Neural cell (in vitro differentiated cells): ENCODE measurements around the gene MMRN1. TPM values are rescaled to one million over a fixed set of nuclear protein-coding genes. Genes with fewer than 3 reads are reported as not detected.
A peak's percentile ranks its signal among the peaks of the same experiment; 100 is the strongest.

Experiments
- H2AFZ ChIP-seq: fragments of 200-600, 300-800 bp; sonication (generic), shearing (Covaris generic); 2 replicates; pipeline ENCODE4 v1.6.0; 2014; ENCODE audit warnings: low read depth, mild to moderate bottlenecking, antibody characterized with exemption, low read length, moderate library complexity
- H3F3A ChIP-seq: fragments of 200-600 bp; shearing (Covaris generic); 2 replicates; pipeline ENCODE4 v1.6.1; 2016; ENCODE audit warnings: mild to moderate bottlenecking, moderate library complexity, mixed read lengths, antibody characterized with exemption, low read length; ENCODE audit not compliant: insufficient read depth, poor library complexity, severe bottlenecking
- H3K27ac ChIP-seq: fragments of 200-600, 300-800 bp; sonication (generic), shearing (Covaris generic); 2 replicates; pipeline ENCODE4 v1.5.1; 2014; ENCODE audit warnings: mild to moderate bottlenecking, low read length, moderate library complexity
- H3K27me3 ChIP-seq: fragments of 300-800, 200-600 bp; sonication (generic), shearing (Covaris generic); 2 replicates; pipeline ENCODE4 v1.6.0; 2014; ENCODE audit warnings: mild to moderate bottlenecking, low read depth, low read length, moderate library complexity; ENCODE audit not compliant: insufficient read depth
- H3K36me3 ChIP-seq: fragments of 300-800, 200-600 bp; sonication (generic), shearing (Covaris generic); 2 replicates; pipeline ENCODE4 v1.5.1; 2014; ENCODE audit warnings: mild to moderate bottlenecking, antibody characterized with exemption, low read length, moderate library complexity; ENCODE audit not compliant: insufficient read depth
- H3K4me2 ChIP-seq: fragments of 300-800, 200-600 bp; sonication (generic), shearing (Covaris generic); 2 replicates; pipeline ENCODE4 v1.6.0; 2014; ENCODE audit warnings: mild to moderate bottlenecking, low read length
- H3K4me3 ChIP-seq: fragments of 300-800, 200-600 bp; sonication (generic), shearing (Covaris generic); 2 replicates; pipeline ENCODE4 v1.5.1; 2014; ENCODE audit warnings: mild to moderate bottlenecking, low read length, moderate library complexity
- H3K79me2 ChIP-seq: fragments of 200-600 bp; shearing (Covaris generic); replicated peaks from 2 replicates; pipeline ENCODE4 v1.6.0; 2014; ENCODE audit warnings: mild to moderate bottlenecking, low read length, moderate library complexity; ENCODE audit not compliant: insufficient read depth
- H3K9ac ChIP-seq: fragments of 300-800, 200-600 bp; sonication (generic), shearing (Covaris generic); 2 replicates; pipeline ENCODE4 v1.6.1; 2016; ENCODE audit warnings: mild to moderate bottlenecking, low read length, mixed read lengths
- H3K9me2 ChIP-seq: fragments of 200-600 bp; shearing (Covaris generic); 2 replicates; pipeline ENCODE4 v1.6.1; 2016; ENCODE audit warnings: mild to moderate bottlenecking, low read length, mixed read lengths; ENCODE audit not compliant: insufficient read depth
- H3K9me3 ChIP-seq: fragments of 200-600, 300-800 bp; sonication (generic), shearing (Covaris generic); 2 replicates; pipeline ENCODE4 v1.6.1; 2016; ENCODE audit warnings: mild to moderate bottlenecking, mixed run types, low read length, moderate library complexity, mixed read lengths
- H4K20me1 ChIP-seq: fragments of 200-600 bp; shearing (Covaris generic); 2 replicates; pipeline ENCODE4 v1.6.1; 2016; ENCODE audit warnings: mild to moderate bottlenecking, mixed run types; ENCODE audit not compliant: insufficient read depth
- EP300 ChIP-seq: fragments of 450-650 bp; conservative IDR thresholded peaks from 2 replicates; pipeline ENCODE4 v1.6.1; 2014; ENCODE audit warnings: antibody characterized with exemption, mild to moderate bottlenecking, moderate library complexity; ENCODE audit not compliant: poor library complexity, severe bottlenecking
- EZH2 ChIP-seq: fragments of 200-600, 300-800 bp; shearing (Covaris generic), sonication (generic); IDR thresholded peaks from 2 replicates; pipeline ENCODE4 v1.6.1; 2014; ENCODE audit warnings: antibody characterized with exemption, low read length, borderline replicate concordance, mild to moderate bottlenecking; ENCODE audit not compliant: insufficient read depth, poor library complexity, severe bottlenecking
- MXI1 ChIP-seq: fragments of 450-650 bp; conservative IDR thresholded peaks from 2 replicates; pipeline ENCODE4 v1.6.1; 2014; ENCODE audit warnings: antibody characterized with exemption, mild to moderate bottlenecking; ENCODE audit not compliant: poor library complexity, severe bottlenecking
- POLR2AphosphoS5 ChIP-seq: IDR thresholded peaks from 2 replicates; pipeline ENCODE4 v1.6.1; 2012
- RAD21 ChIP-seq: fragments of 450-650 bp; conservative IDR thresholded peaks from 2 replicates; pipeline ENCODE4 v1.6.1; 2014; ENCODE audit warnings: antibody characterized with exemption, mild to moderate bottlenecking, moderate library complexity
- SMC3 ChIP-seq: fragments of 450-650 bp; conservative IDR thresholded peaks from 2 replicates; pipeline ENCODE4 v1.6.1; 2014; ENCODE audit warnings: antibody characterized with exemption, mild to moderate bottlenecking, moderate library complexity; ENCODE audit not compliant: poor library complexity
- TAF1 ChIP-seq: IDR thresholded peaks from 2 replicates; pipeline ENCODE4 v1.6.1; 2012; ENCODE audit warnings: low read depth
- polyA plus RNA-seq: library from polyadenylated mRNA; depleted of rRNA; stranded (reverse); fragments of >200 nt; gene quantifications from 2 replicates; pipeline ENCODE4 v1.2.3, GENCODE V29; 2014
- TF ChIP-seq, protein P1 (sequence below): IDR thresholded peaks from 2 replicates; pipeline ENCODE4 v1.6.1; 2012; ENCODE audit warnings: borderline replicate concordance
- TF ChIP-seq, protein P2 (sequence below): fragments of 450-650 bp; IDR thresholded peaks from 2 replicates; pipeline ENCODE4 v1.5.1; 2014; ENCODE audit warnings: antibody characterized with exemption, mild to moderate bottlenecking, moderate library complexity; ENCODE audit not compliant: poor library complexity, severe bottlenecking

MMRN1 gene
- polyA plus RNA-seq, 1 donor from 2014 or later = 2.2 TPM

DNA sequence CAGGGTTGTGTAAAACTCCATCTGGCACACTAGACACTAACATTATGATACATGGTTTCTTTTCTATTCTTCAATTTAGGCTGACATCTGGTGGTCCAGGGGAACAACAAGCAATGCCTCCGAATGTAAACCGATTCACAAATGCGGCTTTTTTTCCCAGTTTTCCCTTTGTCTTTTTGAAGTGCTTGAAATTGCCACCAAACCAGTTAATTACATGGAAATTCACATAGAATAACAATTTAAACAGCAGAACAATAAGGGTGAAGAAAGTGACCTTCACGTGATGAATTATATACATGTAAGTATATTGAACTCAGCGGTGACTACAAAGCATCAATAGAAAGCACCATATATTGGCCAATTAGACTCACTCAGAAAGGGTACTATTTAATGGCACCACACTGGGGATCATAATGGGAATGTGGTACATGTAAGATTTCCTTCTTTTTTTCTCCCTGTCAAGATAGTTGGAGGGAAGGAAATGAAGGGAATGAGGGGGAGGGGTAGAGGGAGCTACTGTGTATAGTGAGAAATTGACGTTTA lies 103.9 kb downstream of the MMRN1 start:
- Histone ChIP-seq H3K27ac (peak overlapping the region; percentile 88), H3F3A (no peaks in the 10 kb centered on the region), H3K79me2 (no peaks in the 10 kb centered on the region), H3K36me3 (no peaks in the 10 kb centered on the region), H4K20me1 (no peaks in the 10 kb centered on the region), H3K9ac (peak overlapping the region; percentile 53), H2AFZ (peak overlapping the region; percentile 53), H3K4me3 (peak overlapping the region; percentile 55), H3K27me3 (no peaks in the 10 kb centered on the region), H3K9me3 (no peaks in the 10 kb centered on the region), H3K9me2 (no peaks in the 10 kb centered on the region), H3K4me2 (peak overlapping the region; percentile 66)
- TF ChIP-seq POLR2AphosphoS5 (peak; percentile 70), EP300 (peak; percentile 83), SMC3 (peak; percentile 80), EZH2 (no peak), MXI1 (no peak), TAF1 (no peak), RAD21 (peak; percentile 78)
- TF ChIP-seq, protein P1, sequence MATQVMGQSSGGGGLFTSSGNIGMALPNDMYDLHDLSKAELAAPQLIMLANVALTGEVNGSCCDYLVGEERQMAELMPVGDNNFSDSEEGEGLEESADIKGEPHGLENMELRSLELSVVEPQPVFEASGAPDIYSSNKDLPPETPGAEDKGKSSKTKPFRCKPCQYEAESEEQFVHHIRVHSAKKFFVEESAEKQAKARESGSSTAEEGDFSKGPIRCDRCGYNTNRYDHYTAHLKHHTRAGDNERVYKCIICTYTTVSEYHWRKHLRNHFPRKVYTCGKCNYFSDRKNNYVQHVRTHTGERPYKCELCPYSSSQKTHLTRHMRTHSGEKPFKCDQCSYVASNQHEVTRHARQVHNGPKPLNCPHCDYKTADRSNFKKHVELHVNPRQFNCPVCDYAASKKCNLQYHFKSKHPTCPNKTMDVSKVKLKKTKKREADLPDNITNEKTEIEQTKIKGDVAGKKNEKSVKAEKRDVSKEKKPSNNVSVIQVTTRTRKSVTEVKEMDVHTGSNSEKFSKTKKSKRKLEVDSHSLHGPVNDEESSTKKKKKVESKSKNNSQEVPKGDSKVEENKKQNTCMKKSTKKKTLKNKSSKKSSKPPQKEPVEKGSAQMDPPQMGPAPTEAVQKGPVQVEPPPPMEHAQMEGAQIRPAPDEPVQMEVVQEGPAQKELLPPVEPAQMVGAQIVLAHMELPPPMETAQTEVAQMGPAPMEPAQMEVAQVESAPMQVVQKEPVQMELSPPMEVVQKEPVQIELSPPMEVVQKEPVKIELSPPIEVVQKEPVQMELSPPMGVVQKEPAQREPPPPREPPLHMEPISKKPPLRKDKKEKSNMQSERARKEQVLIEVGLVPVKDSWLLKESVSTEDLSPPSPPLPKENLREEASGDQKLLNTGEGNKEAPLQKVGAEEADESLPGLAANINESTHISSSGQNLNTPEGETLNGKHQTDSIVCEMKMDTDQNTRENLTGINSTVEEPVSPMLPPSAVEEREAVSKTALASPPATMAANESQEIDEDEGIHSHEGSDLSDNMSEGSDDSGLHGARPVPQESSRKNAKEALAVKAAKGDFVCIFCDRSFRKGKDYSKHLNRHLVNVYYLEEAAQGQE = peak; percentile 98
- TF ChIP-seq, protein P2, sequence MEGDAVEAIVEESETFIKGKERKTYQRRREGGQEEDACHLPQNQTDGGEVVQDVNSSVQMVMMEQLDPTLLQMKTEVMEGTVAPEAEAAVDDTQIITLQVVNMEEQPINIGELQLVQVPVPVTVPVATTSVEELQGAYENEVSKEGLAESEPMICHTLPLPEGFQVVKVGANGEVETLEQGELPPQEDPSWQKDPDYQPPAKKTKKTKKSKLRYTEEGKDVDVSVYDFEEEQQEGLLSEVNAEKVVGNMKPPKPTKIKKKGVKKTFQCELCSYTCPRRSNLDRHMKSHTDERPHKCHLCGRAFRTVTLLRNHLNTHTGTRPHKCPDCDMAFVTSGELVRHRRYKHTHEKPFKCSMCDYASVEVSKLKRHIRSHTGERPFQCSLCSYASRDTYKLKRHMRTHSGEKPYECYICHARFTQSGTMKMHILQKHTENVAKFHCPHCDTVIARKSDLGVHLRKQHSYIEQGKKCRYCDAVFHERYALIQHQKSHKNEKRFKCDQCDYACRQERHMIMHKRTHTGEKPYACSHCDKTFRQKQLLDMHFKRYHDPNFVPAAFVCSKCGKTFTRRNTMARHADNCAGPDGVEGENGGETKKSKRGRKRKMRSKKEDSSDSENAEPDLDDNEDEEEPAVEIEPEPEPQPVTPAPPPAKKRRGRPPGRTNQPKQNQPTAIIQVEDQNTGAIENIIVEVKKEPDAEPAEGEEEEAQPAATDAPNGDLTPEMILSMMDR = peak; percentile 75

DNA sequence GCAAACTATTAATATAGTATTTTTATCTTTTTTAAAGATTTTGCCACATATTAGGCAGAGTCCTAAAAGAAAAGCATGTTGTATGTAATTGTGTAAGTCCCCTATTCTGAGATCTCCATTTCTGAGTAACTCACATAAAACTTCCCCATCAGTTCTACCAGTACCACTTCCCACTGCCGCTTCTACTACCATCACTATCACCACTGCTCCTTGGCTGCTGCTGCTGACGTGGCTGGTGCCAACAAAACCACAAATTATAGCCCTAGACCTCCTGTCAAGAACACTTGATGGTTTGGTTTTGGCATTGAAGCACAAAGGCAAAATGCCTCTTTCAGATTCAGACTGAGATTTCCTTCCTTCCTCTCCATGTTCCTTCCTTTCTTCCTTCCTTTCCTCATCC lies 106.4 kb downstream of the MMRN1 start:
- Histone ChIP-seq H3K36me3 (no peaks in the 10 kb centered on the region), H4K20me1 (no peaks in the 10 kb centered on the region), H3K27me3 (no peaks in the 10 kb centered on the region), H3K4me3 (no peak overlapping the region), H3K27ac (no peak overlapping the region), H3F3A (no peaks in the 10 kb centered on the region), H3K79me2 (no peaks in the 10 kb centered on the region), H3K9ac (no peak overlapping the region), H2AFZ (no peak overlapping the region), H3K4me2 (no peak overlapping the region), H3K9me3 (no peaks in the 10 kb centered on the region), H3K9me2 (no peaks in the 10 kb centered on the region)
- TF ChIP-seq EZH2 (no peak), MXI1 (no peak), RAD21 (no peak), SMC3 (no peak), EP300 (no peak), TAF1 (no peak), POLR2AphosphoS5 (no peak)
- TF ChIP-seq, protein P2 = no peak
- TF ChIP-seq, protein P1 = no peak
